Lower leg skin (tissue), 3 donors: ENCODE data around the gene EP400.

Source experiments
- CTCF ChIP-seq, 3 donors: fragments of 450-650 bp; IDR thresholded peaks; one replicate each; pipeline ENCODE4 v1.5.1; 2016; ENCODE audit warnings: antibody characterized with exemption in 3 of 3, mild to moderate bottlenecking in 3 of 3, moderate library complexity in 2 of 3
- POLR2A ChIP-seq, 2 donors: fragments of 450-650 bp; IDR thresholded peaks; one replicate each; pipeline ENCODE4 v1.6.1; 2016 to 2017; ENCODE audit warnings: antibody characterized with exemption in 2 of 2, mild to moderate bottlenecking in 1 of 2, moderate library complexity in 1 of 2

GRCh38 chr12:132125736-132126135, 176.0 kb downstream of the EP400 start:
- TF ChIP-seq CTCF (IDR thresholded peaks at IDR 0.05) = no peak
- TF ChIP-seq POLR2A (IDR thresholded peaks at IDR 0.05) = no peak
